Measurements from ENCODE around the gene CHST14.
A peak's percentile ranks its signal among the peaks of the same experiment; 100 is the strongest.
"Not testable (repeated sequence)": the region's sequence is repeated elsewhere in the genome, so short reads cannot be mapped to it uniquely, and the experiment has no call there.

The CHST14 gene

GRCh38 chr15:40440743-40441564 lies 29.8 kb upstream of the CHST14 start, which contains the start of gene BAHD1:
TSS of gene BAHD1 (plus strand) at chr15:40440953. CDS start at chr15:40458465, 17,512 bp downstream.
- peak; percentile 71 for DNase-seq

- no peak for DNase-seq
These were observed 28.9 kb upstream of the CHST14 start for GRCh38 chr15:40441565-40442531.

DNA sequence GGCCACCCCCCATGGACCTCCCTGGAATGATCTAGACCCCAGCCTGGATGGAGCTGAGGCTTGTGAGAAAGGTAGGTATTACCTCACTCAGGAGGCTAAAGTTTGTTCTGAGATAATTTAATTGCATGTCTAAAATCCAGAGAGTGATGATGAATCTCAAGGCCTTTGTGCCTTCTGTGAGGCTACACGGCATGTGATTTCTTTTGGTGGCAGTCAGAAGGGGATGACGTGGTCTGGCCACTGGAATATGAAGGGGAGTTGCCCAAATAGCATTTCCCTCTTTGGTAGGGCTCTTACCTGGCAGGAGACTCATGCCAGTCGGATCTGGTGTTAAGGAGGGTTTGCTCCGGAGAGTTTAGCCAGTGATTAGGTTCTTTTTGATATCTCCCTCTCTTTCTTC lies 27.5 kb upstream of the CHST14 start:
- DNase-seq: no peak

DNA sequence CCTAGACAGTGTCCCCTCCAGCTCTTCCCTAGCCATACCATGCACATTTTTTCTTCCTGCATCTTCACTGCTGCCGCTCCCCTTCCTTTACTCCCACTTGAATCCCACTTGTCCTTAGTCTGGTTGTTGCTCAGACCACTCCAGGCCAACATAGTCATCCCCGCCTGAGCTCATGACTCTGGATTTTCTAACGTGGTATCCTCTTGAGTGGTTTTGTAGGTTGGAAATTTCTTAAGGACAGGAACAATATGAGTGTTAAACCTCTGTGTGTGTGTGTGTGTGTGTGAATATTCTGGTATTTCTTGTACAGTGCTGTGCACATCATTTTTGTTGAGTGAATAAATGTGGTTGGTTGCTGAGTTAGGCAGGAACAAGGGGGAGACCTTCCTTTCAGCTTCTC lies 26.9 kb upstream of the CHST14 start:
- DNase-seq: peak; percentile 3

- DNase-seq: no peak
These were observed 26.0 kb upstream of the CHST14 start for GRCh38 chr15:40444736-40445135.

DNA sequence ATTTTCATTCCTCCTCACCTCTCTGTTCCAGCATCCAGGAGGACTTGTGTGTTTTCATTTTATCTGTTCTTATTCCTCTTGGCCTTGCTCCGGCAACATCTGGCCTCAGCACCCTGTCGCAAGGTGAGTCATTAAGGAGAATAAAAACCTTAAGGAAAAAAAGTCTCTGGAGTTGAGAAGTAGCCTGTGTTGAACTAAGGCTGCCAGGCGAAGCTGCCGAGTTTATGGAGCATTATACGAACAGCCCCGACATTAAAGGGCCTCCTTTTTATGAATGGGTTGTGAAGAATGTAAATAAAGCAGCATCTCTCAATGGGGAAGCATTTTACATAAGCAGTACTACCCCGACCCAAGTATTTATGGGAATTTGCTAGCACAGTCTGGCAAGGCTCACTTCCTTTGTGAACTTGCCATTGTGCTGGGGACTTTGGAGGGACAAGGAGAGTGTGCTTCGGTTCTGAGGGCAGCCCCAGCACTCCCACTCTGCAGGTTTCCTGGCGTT lies 25.3 kb upstream of the CHST14 start:
- no peak for DNase-seq

DNA sequence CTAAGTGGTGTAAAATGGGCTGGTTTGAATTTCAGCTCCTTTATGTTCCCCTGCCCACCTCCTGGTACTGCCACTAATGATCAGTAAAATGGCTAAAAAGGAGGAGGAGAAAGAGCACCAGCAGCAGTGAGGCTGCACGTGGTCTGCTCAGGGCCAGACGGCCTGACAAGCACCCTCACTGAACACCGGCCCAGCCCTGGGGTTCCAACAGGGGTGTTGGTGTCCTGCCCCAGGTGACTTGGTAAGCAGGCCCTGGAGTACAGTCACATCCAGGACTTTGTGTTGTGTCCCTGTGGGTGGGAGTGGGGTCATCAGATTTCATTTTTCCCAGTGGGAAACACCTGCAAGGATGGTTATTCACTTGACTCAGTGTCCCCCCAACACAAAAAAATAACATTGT lies 24.6 kb upstream of the CHST14 start:
- DNase-seq: no peak

- no peak for DNase-seq
These were observed 22.4 kb upstream of the CHST14 start for GRCh38 chr15:40448354-40448753.

DNA sequence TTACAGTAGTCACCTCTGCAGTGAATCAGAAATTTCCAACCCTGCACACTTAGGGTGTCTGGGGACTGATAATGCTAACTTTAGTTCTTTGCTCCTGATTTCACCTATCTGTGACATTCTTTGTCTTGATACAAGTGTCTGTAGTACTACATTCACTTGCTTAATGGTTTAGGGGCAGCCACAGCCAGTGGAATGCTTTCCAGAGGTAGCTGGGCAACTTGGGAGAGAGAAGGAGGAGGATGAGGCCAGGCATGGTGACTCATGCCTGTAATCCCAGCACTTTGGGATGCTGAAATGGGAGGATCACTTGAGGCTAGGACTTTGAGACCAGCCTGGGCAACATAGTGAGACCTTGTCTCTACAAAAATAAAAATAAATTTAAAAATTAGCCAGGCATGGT lies 21.5 kb upstream of the CHST14 start:
- no peak for DNase-seq

GRCh38 chr15:40450047-40450446 lies 20.7 kb upstream of the CHST14 start:
- DNase-seq: no peak

- no peak for DNase-seq
These were observed 19.1 kb upstream of the CHST14 start for GRCh38 chr15:40451527-40452158.

GRCh38 chr15:40452296-40453090 lies 18.3 kb upstream of the CHST14 start:
- no peak for DNase-seq

- not testable (repeated sequence) for DNase-seq
These were observed 16.8 kb upstream of the CHST14 start for GRCh38 chr15:40453941-40454340.

DNA sequence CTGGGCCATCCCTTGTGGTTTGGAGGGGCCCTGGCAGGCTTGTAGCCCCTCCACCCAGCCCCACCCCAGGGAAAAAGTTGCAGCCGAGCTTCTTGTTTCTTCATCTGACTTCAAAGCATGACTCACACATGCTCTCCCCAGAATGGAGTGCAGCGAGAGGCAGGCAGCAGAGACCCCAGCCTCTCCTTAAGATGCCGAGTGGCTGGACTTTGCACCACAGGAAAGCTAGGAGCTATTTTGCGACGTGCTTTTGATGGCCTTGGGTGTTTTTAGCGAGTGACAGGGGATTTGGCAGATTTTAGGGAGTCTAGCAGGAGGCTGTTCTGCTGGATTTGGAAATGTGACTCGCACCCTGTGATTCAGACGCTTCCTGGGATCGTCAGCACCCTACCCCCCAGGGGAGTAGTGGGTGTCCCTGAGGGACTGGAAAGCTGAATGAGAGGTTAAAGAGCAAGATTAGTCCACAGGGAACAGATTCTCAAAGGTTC lies 15.8 kb upstream of the CHST14 start:
- no peak for DNase-seq

DNA sequence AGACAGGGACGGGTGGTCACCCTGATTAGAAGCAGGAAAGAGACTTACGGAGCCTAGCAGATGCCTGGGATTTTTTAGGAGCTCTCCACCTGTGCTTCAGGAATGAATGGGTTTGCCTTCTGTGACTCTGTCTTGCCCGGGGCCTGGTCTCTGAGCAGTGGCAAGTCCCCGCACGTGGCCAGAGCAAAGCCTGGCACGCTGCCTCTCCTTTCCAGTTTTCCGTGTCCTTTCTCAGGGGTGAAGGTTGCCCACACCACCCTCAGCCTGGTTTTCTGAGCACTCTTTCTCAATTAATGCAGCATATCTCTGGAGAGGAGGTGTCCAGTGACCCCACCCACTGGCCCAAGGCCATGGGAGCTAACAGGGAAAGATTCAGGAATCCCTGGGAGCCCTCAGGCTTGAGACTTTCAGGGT lies 14.5 kb upstream of the CHST14 start:
- DNase-seq: no peak

- DNase-seq: no peak
These were observed 14.0 kb upstream of the CHST14 start for GRCh38 chr15:40456738-40457137.

DNA sequence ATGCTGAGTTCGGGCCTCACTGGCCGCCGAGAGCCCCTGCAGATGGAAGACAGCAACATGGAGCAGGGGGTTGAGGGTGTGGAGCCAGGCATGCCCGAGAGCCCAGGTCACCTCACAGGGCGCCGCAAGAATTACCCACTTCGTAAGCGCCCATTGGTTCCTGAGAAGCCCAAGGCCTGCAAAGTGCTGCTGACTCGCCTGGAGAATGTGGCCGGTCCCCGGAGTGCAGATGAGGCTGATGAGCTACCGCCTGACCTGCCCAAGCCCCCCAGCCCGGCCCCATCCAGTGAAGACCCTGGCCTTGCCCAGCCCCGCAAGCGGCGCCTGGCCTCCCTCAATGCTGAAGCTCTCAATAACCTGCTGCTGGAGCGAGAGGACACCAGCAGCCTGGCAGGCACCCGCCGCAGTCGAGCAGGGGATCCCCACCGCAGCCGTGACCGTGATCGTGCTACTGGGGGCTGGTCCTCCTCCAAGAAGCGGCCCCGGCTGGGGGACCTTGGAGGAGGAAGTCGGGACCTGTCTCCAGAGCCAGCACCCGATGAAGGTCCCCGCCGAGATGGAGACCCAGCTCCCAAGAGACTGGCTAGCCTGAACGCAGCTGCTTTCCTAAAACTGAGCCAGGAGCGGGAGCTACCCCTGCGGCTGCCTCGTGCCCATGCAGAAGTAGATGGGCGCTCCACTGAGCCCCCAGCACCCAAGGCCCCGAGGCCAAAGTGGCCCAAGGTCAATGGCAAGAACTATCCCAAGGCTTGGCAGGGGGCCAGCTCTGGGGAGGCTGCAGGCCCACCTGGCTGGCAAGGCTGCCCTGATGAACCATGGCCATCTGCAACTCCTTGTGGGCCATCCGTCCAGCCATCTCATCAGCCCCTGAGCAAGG lies 12.1 kb upstream of the CHST14 start:
- DNase-seq: no peak

DNA sequence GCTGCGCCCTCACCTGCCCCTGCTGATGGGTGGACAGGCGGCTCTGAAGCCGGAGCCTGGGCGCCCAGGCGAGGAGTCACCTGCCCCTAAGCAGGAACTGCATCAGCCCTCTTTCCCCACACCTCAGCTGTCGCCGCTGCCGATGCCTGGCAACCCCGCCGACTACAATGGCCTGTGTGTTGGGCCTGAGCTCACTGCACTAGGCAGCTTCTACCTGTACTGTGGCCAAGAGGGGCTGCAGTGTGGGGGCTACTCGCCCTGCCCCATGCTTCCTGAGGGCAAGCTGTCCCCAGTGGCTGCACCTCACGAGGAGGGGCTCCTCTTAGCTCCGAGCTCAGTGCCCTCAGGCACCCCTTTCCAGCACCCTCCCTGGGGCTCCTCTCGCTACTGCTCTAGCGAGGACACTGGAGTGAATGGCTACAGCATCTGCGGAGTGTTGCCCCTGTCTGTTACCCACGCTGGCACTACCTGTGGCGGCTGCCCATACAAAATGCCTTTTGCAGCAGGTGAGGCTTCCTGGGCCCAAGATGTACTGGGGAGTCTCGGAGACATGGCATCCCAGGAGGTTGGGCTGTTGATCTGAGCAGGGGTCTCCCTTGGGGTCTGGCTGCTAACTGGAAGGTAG lies 11.3 kb upstream of the CHST14 start:
- no peak for DNase-seq

DNA sequence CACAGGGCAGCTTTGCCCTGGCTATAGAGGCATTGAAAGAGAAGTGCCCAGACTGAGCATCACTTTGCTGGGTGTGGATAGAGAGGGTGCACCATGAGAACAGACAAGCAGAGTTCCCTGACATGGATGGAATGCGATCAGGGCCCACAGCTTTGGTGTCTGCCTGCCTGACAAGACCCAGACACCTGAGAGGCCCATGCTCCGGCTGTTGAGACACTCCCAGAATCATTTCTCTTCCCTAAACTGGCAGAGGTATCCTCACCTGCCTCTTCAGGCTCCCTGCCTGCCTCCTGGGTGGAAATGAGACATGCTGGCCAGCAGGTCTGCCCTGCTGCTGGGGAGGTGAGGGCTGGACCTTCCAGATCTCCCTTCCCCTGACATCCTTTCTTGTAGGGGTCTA lies 10.4 kb upstream of the CHST14 start:
- no peak for DNase-seq

- DNase-seq: no peak
These were observed 8.8 kb upstream of the CHST14 start for GRCh38 chr15:40461958-40462357.

DNA sequence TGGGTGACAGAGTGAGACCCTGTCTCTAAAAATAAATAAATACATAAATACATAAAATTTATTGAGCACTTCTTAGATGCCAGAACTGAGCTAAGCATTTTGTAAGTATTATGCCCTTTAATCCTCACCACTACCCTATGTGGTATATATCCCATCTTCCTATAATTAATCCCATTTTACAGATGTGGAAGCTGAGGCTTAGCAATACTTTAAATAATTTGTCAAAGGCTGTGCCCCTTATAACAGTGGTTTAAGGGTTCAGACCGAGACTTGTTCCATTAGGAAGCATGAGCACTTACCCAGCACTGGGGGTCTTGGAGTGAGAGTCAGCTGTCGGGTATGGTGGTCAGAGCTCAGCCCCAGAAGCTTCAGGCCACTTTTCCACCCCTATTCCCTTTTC lies 7.5 kb upstream of the CHST14 start:
- DNase-seq: no peak

Measured in DMS79 treated with DMSO at 0.1 percent for 48 hours (cell line).